K562 (cell line): ENCODE measurements around the gene NNAT. TPM values are rescaled to one million over a fixed set of nuclear protein-coding genes. Genes with fewer than 3 reads are reported as not detected.
A peak's percentile ranks its signal among the peaks of the same experiment; 100 is the strongest.

Experiments
- ARID2 ChIP-seq: fragments of 450-650 bp; IDR thresholded peaks from 2 replicates; pipeline ENCODE4 v1.6.1; 2017; ENCODE audit warnings: antibody characterized with exemption, mild to moderate bottlenecking
- CC2D1A ChIP-seq: fragments of 450-650 bp; IDR thresholded peaks from 2 replicates; pipeline ENCODE4 v1.6.1; 2017; ENCODE audit warnings: mild to moderate bottlenecking
- CEBPB ChIP-seq: fragments of 450-650 bp; IDR thresholded peaks from 2 replicates; pipeline ENCODE4 v1.6.1; 2016; ENCODE audit warnings: missing genetic modification characterization, missing compliant biosample characterization
- CREB3 ChIP-seq: fragments of 450-650 bp; conservative IDR thresholded peaks from 2 replicates; pipeline ENCODE4 v1.6.1; 2016; ENCODE audit warnings: missing genetic modification characterization, low read depth, mild to moderate bottlenecking, missing compliant biosample characterization, moderate library complexity
- KDM2B ChIP-seq: fragments of 250-450 bp; sonication (Bioruptor Pico); IDR thresholded peaks from 2 replicates; pipeline ENCODE4 v1.8.0; 2021; ENCODE audit warnings: mild to moderate bottlenecking, moderate library complexity
- MAZ ChIP-seq, 2 experiments: fragments of 450-650 bp in 1 of 2; sonication (generic) in 1 of 2; formaldehyde crosslinking; IDR thresholded peaks in 1 of 2; conservative IDR thresholded peaks in 1 of 2; 2 replicates each; pipeline versions ENCODE4 v1.4.0 to v1.5.0; 2020; ENCODE audit warnings: mild to moderate bottlenecking in 1 of 2, missing genetic modification reagents in 1 of 2
- MECOM ChIP-seq: fragments of 250-450 bp; sonication (Bioruptor Pico); IDR thresholded peaks from 2 replicates; pipeline ENCODE4 v1.8.0; 2022; ENCODE audit warnings: inconsistent platforms
- MEF2D ChIP-seq: conservative IDR thresholded peaks from 2 replicates; pipeline ENCODE4 v1.6.1; 2016; ENCODE audit warnings: low read depth, missing genetic modification characterization, missing compliant biosample characterization
- NFRKB ChIP-seq: fragments of 450-650 bp; IDR thresholded peaks from 2 replicates; pipeline ENCODE4 v1.6.1; 2016; ENCODE audit warnings: low read depth
- PBX2 ChIP-seq, 2 experiments: IDR thresholded peaks in 1 of 2; conservative IDR thresholded peaks in 1 of 2; 2 replicates each; pipeline ENCODE4 v1.6.1; 2016; ENCODE audit warnings: low read depth in 2 of 2, mild to moderate bottlenecking in 1 of 2, missing compliant biosample characterization in 1 of 2, missing genetic modification characterization in 1 of 2, moderate library complexity in 1 of 2
- SMC3 ChIP-seq: conservative IDR thresholded peaks from 2 replicates; pipeline ENCODE4 v1.6.1; 2011; ENCODE audit warnings: low read depth, low read length, improper control_type of control experiment; ENCODE audit not compliant: insufficient read depth
- SUPT5H ChIP-seq: fragments of 450-650 bp; IDR thresholded peaks from 2 replicates; pipeline ENCODE4 v1.6.1; 2016
- TARDBP ChIP-seq: fragments of 450-650 bp; IDR thresholded peaks from 2 replicates; pipeline ENCODE4 v1.6.1; 2016
- UBTF ChIP-seq, 2 experiments: IDR thresholded peaks; 2 replicates each; pipeline ENCODE4 v1.6.1; 2012; ENCODE audit warnings: improper control_type of control experiment in 2 of 2, low read depth in 2 of 2, low read length in 2 of 2, borderline replicate concordance in 1 of 2
- USF2 ChIP-seq: sonication (generic); formaldehyde crosslinking; IDR thresholded peaks from 2 replicates; pipeline ENCODE4 v1.5.0; 2020; ENCODE audit warnings: missing genetic modification reagents
- ZBTB8A ChIP-seq: fragments of 450-650 bp; IDR thresholded peaks from 2 replicates; pipeline ENCODE4 v1.6.1; 2018; ENCODE audit warnings: mild to moderate bottlenecking, moderate library complexity; ENCODE audit not compliant: partially characterized antibody
- ZFX ChIP-seq: sonication (generic); formaldehyde crosslinking; IDR thresholded peaks from 2 replicates; pipeline ENCODE4 v1.8.0; 2022; ENCODE audit warnings: mild to moderate bottlenecking, missing genetic modification reagents, moderate library complexity
- ZNF133 ChIP-seq: fragments of 250-450 bp; sonication (Bioruptor Pico); IDR thresholded peaks from 2 replicates; pipeline ENCODE4 v1.4.0; 2020; ENCODE audit warnings: mild to moderate bottlenecking
- ZNF589 ChIP-seq: fragments of 200-800 bp; sonication (Bioruptor generic); IDR thresholded peaks from 2 replicates; pipeline ENCODE4 v1.6.1; 2016; ENCODE audit warnings: low read depth, missing genetic modification characterization, missing compliant biosample characterization
- polyA plus RNA-seq, 8 experiments: library from polyadenylated mRNA; depleted of rRNA in 4 of 8; stranded (reverse) in 5 of 8; unstranded in 3 of 8; fragments of >200 nt; fragmentation: Nextera tagmentation in 2 of 8; fragmentation: Illumina TruSeq in 1 of 8; extraction: Ambion mirVana in 2 of 8; extraction: Trizol in 1 of 8; gene quantifications; 2 replicates each; pipeline versions ENCODE4 v1.2.1 to v1.2.3, GENCODE V29; 2011 to 2014; ENCODE audit warnings: inconsistent platforms in 1 of 8, missing spikeins in 1 of 8
- total RNA-seq, 7 experiments: library from RNA; depleted of rRNA in 6 of 7; stranded (reverse); fragments of >200 nt in 6 of 7; fragmentation: Illumina TruSeq in 2 of 7; extraction: Trizol in 2 of 7; gene quantifications; 2 replicates each; pipeline versions ENCODE4 v1.2.1 to v1.2.3, GENCODE V29; 2011 to 2021; ENCODE audit warnings: low replicate concordance in 1 of 7

Gene NNAT
- total and polyA plus RNA-seq, 9 of the 15 experiments (the other 6 are each of a cell fraction or from before 2014, with no cell fraction given), result 0.13 TPM; not detected in 8

GRCh38 chr20:37534401-37535157 lies 13.5 kb downstream of the NNAT start (continued):
- TF ChIP-seq USF2 (CRISPR knock-in tag) (no peak), NFRKB (no peak), ZNF589 (CRISPR knock-in tag) (no peak), TARDBP (no peak), MAZ (CRISPR knock-in tag; conservative IDR thresholded peaks at IDR 0.05 in 1 of 2, IDR thresholded peaks at IDR 0.05 in 1 of 2) (no peak), ZBTB8A (no peak), CEBPB (tag) (no peak), ZFX (CRISPR knock-in tag) (no peak), CC2D1A (peak; percentile 51; the same call in 1 of the 2 replicates), CREB3 (tag) (no peak), UBTF (IDR thresholded peaks at IDR 0.05; ENCODE audit: borderline replicate concordance in 1 of 2, low read depth in 2 of 2, low read length in 2 of 2) (no peak), MECOM (CRISPR knock-in tag) (no peak), PBX2 (CRISPR knock-in tag; IDR thresholded peaks at IDR 0.05; ENCODE audit: low read depth) (no peak), PBX2 (tag; conservative IDR thresholded peaks at IDR 0.05; ENCODE audit: low read depth) (peak; percentile 55), KDM2B (CRISPR knock-in tag) (no peak), SUPT5H (no peak), MEF2D (peak; percentile 91), SMC3 (peak; percentile 85), ARID2 (peak; percentile 50; the same call in 1 of the 2 replicates), ZNF133 (CRISPR knock-in tag) (no peak)
